Psoas muscle (tissue), 8 donors: ENCODE data around the gene DCAF12. TPM values are rescaled to one million over a fixed set of nuclear protein-coding genes. Genes with fewer than 3 reads are reported as not detected.

Source experiments
- ATAC-seq, 4 donors: fragments of 200-7000 bp; cut with Tn5 transposase; one replicate each; pipeline ENCODE4 v1.9.1; 2020; ENCODE audit warnings: moderate library complexity in 3 of 4, mild to moderate bottlenecking in 2 of 4
- DNase-seq, 2 donors: peaks; one replicate each; pipeline ENCODE4 v3.0.0-alpha.2; 2020
- H3K27ac ChIP-seq: fragments of 200-600 bp; one replicate; pipeline ENCODE4 v1.8.0; 2022
- H3K27me3 ChIP-seq, 3 donors: fragments of 200-600 bp in 1 of 3; one replicate each; pipeline versions ENCODE4 v1.6.1 to v1.8.0; 2013 to 2022; ENCODE audit warnings: low read length in 2 of 3, mild to moderate bottlenecking in 2 of 3, moderate library complexity in 1 of 3; ENCODE audit not compliant: insufficient read depth in 3 of 3
- H3K36me3 ChIP-seq, 2 donors: fragments of 200-600 bp in 1 of 2; one replicate each; pipeline versions ENCODE4 v1.6.1 to v1.8.0; 2013 to 2022; ENCODE audit warnings: low read depth in 1 of 2, mild to moderate bottlenecking in 1 of 2, moderate library complexity in 1 of 2; ENCODE audit not compliant: insufficient read depth in 1 of 2
- H3K4me1 ChIP-seq: fragments of 200-600 bp; one replicate; pipeline ENCODE4 v1.8.0; 2022
- H3K4me3 ChIP-seq: fragments of 200-600 bp; one replicate; pipeline ENCODE4 v1.8.0; 2022; ENCODE audit warnings: mild to moderate bottlenecking
- H3K9me3 ChIP-seq: fragments of 200-600 bp; one replicate; pipeline ENCODE4 v1.8.0; 2022
- WGBS, 3 donors: extraction: QIAGEN DNeasy Blood & Tissue Kit; methylation state at CpG; one replicate each; pipeline versions ENCODE4 v1.1.6 to v1.1.7; 2013; 5-methylcytosine and 5-hydroxymethylcytosine counted together
- intact Hi-C, 2 donors: fragments of 100-400 bp; cut with DNase I; formaldehyde crosslinking; loops; one replicate each; pipeline versions ENCODE4 v1.11.0 to v1.14.2; 2022
- polyA plus RNA-seq, 3 donors: library from polyadenylated mRNA; stranded (reverse); fragments of 200-250 nt; gene quantifications; one replicate each; pipeline ENCODE4 v1.2.3, GENCODE V29; 2013
- total RNA-seq, 4 donors: library from RNA; stranded (reverse); fragmentation: NEBNext Ultra II Directional in 2 of 4; extraction: Animal tissue kit (Norgen Biotek cat#: 25700) in 2 of 4; gene quantifications; one replicate each; pipeline versions ENCODE4 v1.2.1 to v1.2.4, GENCODE V29; 2021 to 2023
- TF ChIP-seq, protein P1 (sequence below): fragments of 200-600 bp; IDR thresholded peaks from one replicate; pipeline ENCODE4 v1.8.0; 2022; ENCODE audit warnings: antibody characterized with exemption
- donor health status: healthy with polysubstance abuse.
- donor health status: DM: no; HTN: no; CAD: no; lungs with moderate emphysema.
- donor health status: Bipolar disorder and iron deficiency.
- donor health status: healthy.
- donor health status: DM: yes; HTN: yes; CAD: no.
- donor health status: DM: no; HTN: no; CAD: no.
- donor health status: DM: no; HTN: no; CAD: no.
- donor health status: DM: yes; HTN: yes; CAD: no.

The DCAF12 gene
- total and polyA plus RNA-seq, 7 donors, result 15.8 to 38.0 (median 23.0) TPM

DNA sequence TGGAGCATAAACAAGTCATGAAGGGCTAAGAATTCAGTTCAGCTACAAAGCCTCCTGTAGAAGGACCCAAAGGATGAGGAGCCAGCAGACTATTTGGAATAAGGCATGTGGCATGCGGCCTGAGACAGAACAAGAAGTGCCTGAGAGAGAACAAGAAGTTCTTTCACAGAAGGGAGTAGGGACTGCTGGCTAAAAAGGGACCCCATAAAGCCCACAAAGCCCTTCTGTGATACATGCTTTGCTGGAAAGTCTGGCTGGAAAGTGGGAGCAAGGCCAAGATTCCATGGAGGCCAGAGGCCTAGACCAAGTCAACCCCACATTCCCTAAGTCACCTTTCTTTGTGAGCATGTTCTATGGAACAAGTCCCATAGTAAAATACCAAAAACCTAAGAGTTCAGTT, 41.9 kb downstream of the DCAF12 start:
- no peaks in the 10 kb centered on the region for H3K9me3 ChIP-seq

DNA sequence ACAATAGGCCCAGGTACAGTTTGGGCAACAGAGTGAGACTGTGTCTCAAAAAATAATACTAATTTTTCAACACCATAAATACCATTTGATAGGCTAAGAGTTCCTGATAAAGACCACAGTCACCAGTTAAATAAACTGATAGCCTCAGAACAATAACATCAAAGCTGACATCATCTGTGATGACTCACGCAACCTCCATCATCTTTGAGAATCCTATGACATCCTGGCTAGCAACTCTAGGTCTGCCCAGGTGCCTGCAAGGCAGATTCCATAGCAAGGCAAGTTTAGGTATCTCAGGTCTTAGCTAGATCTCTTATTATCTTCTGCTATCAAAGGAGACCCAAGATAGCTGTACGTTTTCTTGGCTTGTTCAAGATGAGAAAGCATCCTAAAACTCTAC, 47.3 kb downstream of the DCAF12 start:
- Histone ChIP-seq H3K27ac (no peak overlapping the region), H3K4me1 (peaks cover 10% of the 10 kb centered on the region), H3K27me3 (no peaks in the 10 kb centered on the region), H3K36me3 (no peaks in the 10 kb centered on the region), H3K9me3 (no peaks in the 10 kb centered on the region), H3K4me3 (no peak overlapping the region)
- TF ChIP-seq, protein P1, sequence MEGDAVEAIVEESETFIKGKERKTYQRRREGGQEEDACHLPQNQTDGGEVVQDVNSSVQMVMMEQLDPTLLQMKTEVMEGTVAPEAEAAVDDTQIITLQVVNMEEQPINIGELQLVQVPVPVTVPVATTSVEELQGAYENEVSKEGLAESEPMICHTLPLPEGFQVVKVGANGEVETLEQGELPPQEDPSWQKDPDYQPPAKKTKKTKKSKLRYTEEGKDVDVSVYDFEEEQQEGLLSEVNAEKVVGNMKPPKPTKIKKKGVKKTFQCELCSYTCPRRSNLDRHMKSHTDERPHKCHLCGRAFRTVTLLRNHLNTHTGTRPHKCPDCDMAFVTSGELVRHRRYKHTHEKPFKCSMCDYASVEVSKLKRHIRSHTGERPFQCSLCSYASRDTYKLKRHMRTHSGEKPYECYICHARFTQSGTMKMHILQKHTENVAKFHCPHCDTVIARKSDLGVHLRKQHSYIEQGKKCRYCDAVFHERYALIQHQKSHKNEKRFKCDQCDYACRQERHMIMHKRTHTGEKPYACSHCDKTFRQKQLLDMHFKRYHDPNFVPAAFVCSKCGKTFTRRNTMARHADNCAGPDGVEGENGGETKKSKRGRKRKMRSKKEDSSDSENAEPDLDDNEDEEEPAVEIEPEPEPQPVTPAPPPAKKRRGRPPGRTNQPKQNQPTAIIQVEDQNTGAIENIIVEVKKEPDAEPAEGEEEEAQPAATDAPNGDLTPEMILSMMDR, result no peak
- intact Hi-C loops, result loop anchor here (10.0 kb wide), 2 partner anchors 154 to 264 kb away; partner anchors contain the start of gene UBE2R2 (in 1 of the 2)
- no peak for DNase-seq
- no peak for ATAC-seq
- WGBS, 3 donors, result 89 to 98% (median 91%) methylated on average over 2 of the region's 2 CpGs

More for the DNA sequence above, 41.9 kb downstream of the DCAF12 start:
- Histone ChIP-seq H3K36me3 (peaks cover 3 to 41% of the 10 kb centered on the region in 2 donors), H3K27ac (peak overlapping the region; percentile 83), H3K4me1 (peaks cover 31% of the 10 kb centered on the region), H3K27me3 (no peaks in the 10 kb centered on the region), H3K4me3 (no peak overlapping the region)
- TF ChIP-seq, protein P1, result no peak
- intact Hi-C loops, result no loop called here
- 4 to 39% (median 8%) methylated on average over 1 of the region's 1 CpG for WGBS, 3 donors
- DNase-seq, result peak in 1 of 2 donors; percentile 64
- peak; percentile 21 to 84 (median 56) for ATAC-seq

DNA sequence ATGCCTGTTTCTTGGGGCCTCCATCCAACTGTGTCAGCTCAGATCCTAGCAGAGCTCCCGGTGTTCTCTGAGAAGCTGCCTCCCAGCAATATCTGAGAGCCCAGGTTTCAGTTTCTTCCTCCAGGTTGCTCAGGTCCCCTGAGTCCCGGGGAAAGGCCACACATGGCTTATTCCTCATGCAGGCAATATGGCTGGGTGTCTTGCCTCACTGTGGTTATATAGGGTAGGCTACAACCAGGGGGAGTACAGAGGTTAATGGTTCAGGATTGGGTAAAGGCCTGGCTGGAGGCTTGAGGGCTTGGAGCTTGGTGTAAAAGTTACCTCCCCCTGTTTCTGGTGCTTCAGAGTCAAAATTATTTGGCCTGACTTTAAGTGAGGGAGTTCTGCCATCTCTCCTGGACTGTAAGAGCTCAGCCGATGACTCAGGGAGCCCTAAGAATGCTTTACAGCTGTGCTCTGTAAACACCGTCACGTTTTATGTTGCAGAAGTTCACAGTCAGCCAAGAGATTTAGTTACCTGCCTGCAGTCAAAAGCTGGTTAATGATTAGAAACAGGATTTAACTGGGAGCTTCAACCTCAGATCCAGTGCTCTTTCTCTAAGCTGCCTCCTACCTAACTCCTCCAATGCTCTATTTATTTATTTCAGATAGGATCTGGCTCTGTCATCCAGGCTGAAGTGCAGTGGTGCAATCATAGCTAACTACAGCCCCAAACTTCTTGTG, 53.5 kb downstream of the DCAF12 start:
- DNase-seq, result no peak
- H3K36me3 ChIP-seq, result no peaks in the 10 kb centered on the region
- 23 to 35% (median 24%) methylated on average over 5 of the region's 5 CpGs for WGBS, 3 donors
- no peaks in the 10 kb centered on the region for H3K27me3 ChIP-seq
- H3K27ac ChIP-seq, result peak overlapping the region; percentile 86
- H3K4me1 ChIP-seq, result peaks cover 30% of the 10 kb centered on the region
- ATAC-seq, result peak; percentile 90 to 94 (median 94)
- intact Hi-C loops, result loop anchor here (5.0 to 10.0 kb wide), 4 partner anchors 51 to 258 kb away; partner anchors contain the start of gene UBE2R2 (in 1 of the 2)
- TF ChIP-seq, protein P1, result no peak
- no peak overlapping the region for H3K4me3 ChIP-seq
- H3K9me3 ChIP-seq, result no peaks in the 10 kb centered on the region

DNA sequence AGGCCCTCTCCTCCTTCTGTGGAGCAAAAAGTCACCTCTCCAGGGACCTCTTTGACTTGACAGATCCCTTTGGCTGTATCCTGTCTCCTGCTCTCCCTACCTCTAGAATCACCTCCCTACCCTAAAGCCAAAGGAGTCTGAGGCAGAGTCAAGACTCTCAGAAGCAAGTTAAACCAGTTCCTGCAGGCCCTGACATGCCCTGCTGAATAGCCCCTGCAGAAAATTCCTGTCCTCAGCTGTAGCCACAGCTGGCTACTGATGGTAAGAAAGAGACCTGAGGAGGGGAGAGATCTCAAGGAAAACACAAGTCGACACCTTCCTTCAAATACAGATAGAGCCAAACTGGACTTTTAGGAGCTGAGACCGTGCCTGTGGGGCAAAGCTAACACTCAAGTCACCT, 54.1 kb downstream of the DCAF12 start:
- WGBS, 3 donors, result 67 to 88% (median 72%) methylated on average over 2 of the region's 2 CpGs
- H3K27me3 ChIP-seq, result no peaks in the 10 kb centered on the region
- intact Hi-C loops, result loop anchor here (5.0 to 10.0 kb wide), 4 partner anchors 50 to 258 kb away; partner anchors contain the start of gene UBE2R2 (in 1 of the 2)
- H3K9me3 ChIP-seq, result no peaks in the 10 kb centered on the region
- no peak overlapping the region for H3K4me3 ChIP-seq
- no peak for DNase-seq
- H3K36me3 ChIP-seq, result no peaks in the 10 kb centered on the region
- TF ChIP-seq, protein P1, result no peak
- H3K27ac ChIP-seq, result peak overlapping the region; percentile 86
- peaks cover 30% of the 10 kb centered on the region for H3K4me1 ChIP-seq
- ATAC-seq, result peak in 2 of 4 donors; percentile 2 to 62
